HG02759 (cell line): Measurements from ENCODE around the gene ITIH1.

Source experiments
- ATAC-seq: cut with Tn5 transposase; IDR thresholded peaks from one replicate; pipeline ENCODE4 v1.9.1; 2021; ENCODE audit warnings: mild to moderate bottlenecking, moderate library complexity; ENCODE audit not compliant: unreplicated experiment

Gene ITIH1

GRCh38 chr3:52810923-52811322 is 33.5 kb downstream of the ITIH1 start:
- ATAC-seq: no peak

- no peak for ATAC-seq
These were observed 34.1 kb downstream of the ITIH1 start for GRCh38 chr3:52811452-52812011.

- no peak for ATAC-seq
These were observed 36.4 kb downstream of the ITIH1 start for GRCh38 chr3:52813810-52814209.

- no peak for ATAC-seq
These were observed 38.8 kb downstream of the ITIH1 start for GRCh38 chr3:52816199-52816598.

GRCh38 chr3:52816654-52817053 is 39.3 kb downstream of the ITIH1 start:
- no peak for ATAC-seq

GRCh38 chr3:52817221-52817620 is 39.8 kb downstream of the ITIH1 start:
- ATAC-seq: no peak

GRCh38 chr3:52817860-52818259 is 40.5 kb downstream of the ITIH1 start:
- ATAC-seq: no peak

- no peak for ATAC-seq
These were observed 42.5 kb downstream of the ITIH1 start for GRCh38 chr3:52819936-52820335.

- no peak for ATAC-seq
These were observed 43.3 kb downstream of the ITIH1 start for GRCh38 chr3:52820736-52821135.

GRCh38 chr3:52822363-52822762 is 45.0 kb downstream of the ITIH1 start:
- no peak for ATAC-seq

- ATAC-seq: no peak
These were observed 46.6 kb downstream of the ITIH1 start for GRCh38 chr3:52824037-52824436.

GRCh38 chr3:52827441-52827840 is 50.0 kb downstream of the ITIH1 start:
- ATAC-seq: no peak

- no peak for ATAC-seq
These were observed 50.5 kb downstream of the ITIH1 start for GRCh38 chr3:52827866-52828376.

- no peak for ATAC-seq
These were observed 52.1 kb downstream of the ITIH1 start for GRCh38 chr3:52829482-52829881.

- no peak for ATAC-seq
These were observed 52.6 kb downstream of the ITIH1 start for GRCh38 chr3:52829906-52830463.

GRCh38 chr3:52830535-52831258 is 53.3 kb downstream of the ITIH1 start, which contains the start of gene ITIH4:
TSS of gene ITIH4 (minus strand) at chr3:52830672. CDS start at chr3:52830642, 30 bp downstream.
- ATAC-seq: no peak

- ATAC-seq: no peak
These were observed 54.3 kb downstream of the ITIH1 start for GRCh38 chr3:52831500-52832301.

- no peak for ATAC-seq
These were observed 55.8 kb downstream of the ITIH1 start for GRCh38 chr3:52833202-52833601.

- no peak for ATAC-seq
These were observed 57.6 kb downstream of the ITIH1 start, which contains the start of gene MUSTN1 for GRCh38 chr3:52834871-52835501. TSS of gene MUSTN1 (minus strand) at chr3:52835019. CDS start at chr3:52834948, 71 bp downstream.

GRCh38 chr3:52835766-52836470 is 58.5 kb downstream of the ITIH1 start:
- no peak for ATAC-seq
